ENCODE measurements around the gene MORN5. TPM values are rescaled to one million over a fixed set of nuclear protein-coding genes. Genes with fewer than 3 reads are reported as not detected.

MORN5 gene
- total and polyA plus RNA-seq, 4 donors = not detected

GRCh38 chr9:122113574-122113973, 46.1 kb upstream of the MORN5 start:
- DNase-seq (ENCODE audit: low spot score) = no peak
- Histone ChIP-seq H3K4me3 (ENCODE audit: low read depth in 1 of 3, low read length in 3 of 3) (no peak overlapping the region), H3K27me3 (ENCODE audit: control insufficient read depth in 4 of 4, insufficient read depth in 4 of 4, low read length in 3 of 4) (no peaks in the 10 kb centered on the region), H3K36me3 (ENCODE audit: control insufficient read depth in 4 of 4, insufficient read depth in 3 of 4, low read depth in 1 of 4, low read length in 3 of 4) (no peaks in the 10 kb centered on the region), H3K27ac (ENCODE audit: low read depth in 1 of 2, low read length in 2 of 2) (no peak overlapping the region), H3K4me1 (ENCODE audit: control insufficient read depth in 4 of 4, insufficient read depth in 4 of 4, low read length in 3 of 4) (no peaks in the 10 kb centered on the region), H3K9me3 (ENCODE audit: control insufficient read depth in 4 of 4, low read length in 3 of 4) (no peaks in the 10 kb centered on the region), H3K9ac (ENCODE audit: low read depth in 1 of 2, low read length in 2 of 2) (no peak overlapping the region)
- TF ChIP-seq REST (IDR thresholded peaks at IDR 0.05) (no peak), YY1 (IDR thresholded peaks at IDR 0.05) (no peak), JUND (IDR thresholded peaks at IDR 0.05) (no peak), EGR1 (IDR thresholded peaks at IDR 0.05; ENCODE audit: low read depth in 2 of 2) (no peak), NR2F2 (IDR thresholded peaks at IDR 0.05) (no peak), RXRA (IDR thresholded peaks at IDR 0.05) (no peak), GABPA (IDR thresholded peaks at IDR 0.05 in 1 of 2, conservative IDR thresholded peaks at IDR 0.05 in 1 of 2) (no peak), FOXA2 (IDR thresholded peaks at IDR 0.05) (no peak), MAX (IDR thresholded peaks at IDR 0.05) (no peak)
- WGBS = 40% methylated on average over 5 of the region's 5 CpGs

- Histone ChIP-seq H3K27ac (ENCODE audit: low read depth in 1 of 2, low read length in 2 of 2) (no peak overlapping the region), H3K9me3 (ENCODE audit: control insufficient read depth in 4 of 4, low read length in 3 of 4) (no peaks in the 10 kb centered on the region), H3K36me3 (ENCODE audit: control insufficient read depth in 4 of 4, insufficient read depth in 3 of 4, low read depth in 1 of 4, low read length in 3 of 4) (no peaks in the 10 kb centered on the region), H3K4me1 (ENCODE audit: control insufficient read depth in 4 of 4, insufficient read depth in 4 of 4, low read length in 3 of 4) (no peaks in the 10 kb centered on the region), H3K27me3 (ENCODE audit: control insufficient read depth in 4 of 4, insufficient read depth in 4 of 4, low read length in 3 of 4) (no peaks in the 10 kb centered on the region), H3K9ac (ENCODE audit: low read depth in 1 of 2, low read length in 2 of 2) (no peak overlapping the region), H3K4me3 (ENCODE audit: low read depth in 1 of 3, low read length in 3 of 3) (no peak overlapping the region)
- DNase-seq (ENCODE audit: low spot score) = no peak
- WGBS = 65% methylated on average over 12 of the region's 12 CpGs
- TF ChIP-seq ATF3 (IDR thresholded peaks at IDR 0.05) (no peak), YY1 (IDR thresholded peaks at IDR 0.05) (no peak), SP1 (IDR thresholded peaks at IDR 0.05) (no peak), FOXA1 (IDR thresholded peaks at IDR 0.05) (no peak), HNF4A (conservative IDR thresholded peaks at IDR 0.05) (no peak), TAF1 (conservative IDR thresholded peaks at IDR 0.05) (no peak), REST (IDR thresholded peaks at IDR 0.05) (no peak), FOXA2 (IDR thresholded peaks at IDR 0.05) (no peak), HNF4G (IDR thresholded peaks at IDR 0.05) (no peak), GABPA (IDR thresholded peaks at IDR 0.05 in 1 of 2, conservative IDR thresholded peaks at IDR 0.05 in 1 of 2) (no peak), CTCF (IDR thresholded peaks at IDR 0.05; ENCODE audit: low read depth, low read length, missing input control) (no peak), MAX (IDR thresholded peaks at IDR 0.05) (no peak), RXRA (IDR thresholded peaks at IDR 0.05) (no peak), NR2F2 (IDR thresholded peaks at IDR 0.05) (no peak), RAD21 (IDR thresholded peaks at IDR 0.05) (no peak), JUND (IDR thresholded peaks at IDR 0.05) (no peak), EGR1 (IDR thresholded peaks at IDR 0.05; ENCODE audit: low read depth in 2 of 2) (no peak), ZBTB33 (IDR thresholded peaks at IDR 0.05) (no peak)
These were observed 44.3 kb upstream of the MORN5 start for GRCh38 chr9:122115176-122116035.

All from liver (tissue), 9 donors.